NCI-H187 (cell line): ENCODE data around the gene GDPD5.
"Not testable (repeated sequence)": the region's sequence is repeated elsewhere in the genome, so short reads cannot be mapped to it uniquely, and the experiment has no call there.

Source experiments
- DNase-seq, 2 experiments: peaks; one replicate each; lab custom pipeline; 2025; lab: John Stamatoyannopoulos, UW

Gene GDPD5

GRCh38 chr11:75429902-75430713 lies 95.6 kb downstream of the GDPD5 start:
- DNase-seq: no peak

- DNase-seq: no peak
These were observed 96.2 kb downstream of the GDPD5 start for GRCh38 chr11:75429641-75429901.

GRCh38 chr11:75428989-75429640 lies 96.6 kb downstream of the GDPD5 start:
- DNase-seq: no peak

- DNase-seq: no peak
These were observed 97.4 kb downstream of the GDPD5 start for GRCh38 chr11:75428281-75428724.

GRCh38 chr11:75427181-75427580 lies 98.6 kb downstream of the GDPD5 start:
- no peak for DNase-seq

- DNase-seq: no peak
These were observed 99.0 kb downstream of the GDPD5 start for GRCh38 chr11:75426720-75427086.

GRCh38 chr11:75425422-75425821 lies 100.3 kb downstream of the GDPD5 start:
- no peak for DNase-seq

GRCh38 chr11:75424396-75424795 lies 101.3 kb downstream of the GDPD5 start:
- no peak for DNase-seq

GRCh38 chr11:75423721-75424120 lies 102.0 kb downstream of the GDPD5 start:
- no peak for DNase-seq

GRCh38 chr11:75422248-75423231 lies 103.2 kb downstream of the GDPD5 start:
- DNase-seq: no peak

GRCh38 chr11:75421902-75422247 lies 103.9 kb downstream of the GDPD5 start:
- DNase-seq: no peak

GRCh38 chr11:75421035-75421602 lies 104.6 kb downstream of the GDPD5 start:
- no peak for DNase-seq

GRCh38 chr11:75420224-75421034 lies 105.3 kb downstream of the GDPD5 start:
- no peak for DNase-seq

- DNase-seq: no peak
These were observed 111.9 kb downstream of the GDPD5 start for GRCh38 chr11:75413864-75414263.

GRCh38 chr11:75413146-75413545 lies 112.6 kb downstream of the GDPD5 start:
- DNase-seq: not testable (repeated sequence)

GRCh38 chr11:75409971-75410370 lies 115.8 kb downstream of the GDPD5 start:
- not testable (repeated sequence) for DNase-seq

- DNase-seq: no peak
These were observed 116.9 kb downstream of the GDPD5 start for GRCh38 chr11:75408957-75409219.

GRCh38 chr11:75406338-75406777 lies 119.4 kb downstream of the GDPD5 start:
- DNase-seq: no peak

- no peak for DNase-seq
These were observed 121.6 kb downstream of the GDPD5 start for GRCh38 chr11:75403983-75404658.

- no peak for DNase-seq
These were observed 122.7 kb downstream of the GDPD5 start for GRCh38 chr11:75403037-75403436.
